GM23338 (cell line): ENCODE results near the gene LYST. TPM values are rescaled to one million over a fixed set of nuclear protein-coding genes. Genes with fewer than 3 reads are reported as not detected.

Source experiments
- ATAC-seq: fragments of 200-7000 bp; cut with Tn5 transposase; 3 replicates; pipeline ENCODE4 v1.9.1; 2020
- DNase-seq: peaks from one replicate; pipeline ENCODE4 v3.0.0-alpha.2; 2015; ENCODE audit warnings: low spot score
- H2AFZ ChIP-seq: fragments of 200-600 bp; sonication (generic); 2 replicates; pipeline ENCODE4 v1.8.0; 2016; ENCODE audit warnings: antibody characterized with exemption, mild to moderate bottlenecking, moderate library complexity
- H3F3A ChIP-seq: fragments of 200-600 bp; sonication (generic); replicated peaks from 2 replicates; pipeline ENCODE4 v1.8.0; 2017; ENCODE audit warnings: antibody characterized with exemption, mixed run types, low read depth
- H3K27ac ChIP-seq: fragments of 200-600 bp; sonication (generic); 2 replicates; pipeline ENCODE4 v1.6.1; 2016; ENCODE audit warnings: low read depth
- H3K27me3 ChIP-seq: fragments of 200-600 bp; sonication (generic); 2 replicates; pipeline ENCODE4 v1.8.0; 2016; ENCODE audit warnings: mild to moderate bottlenecking, mixed run types, moderate library complexity; ENCODE audit not compliant: insufficient read depth
- H3K36me3 ChIP-seq: fragments of 200-600 bp; sonication (generic); 2 replicates; pipeline ENCODE4 v1.8.0; 2016; ENCODE audit warnings: mild to moderate bottlenecking; ENCODE audit not compliant: insufficient read depth
- H3K4me1 ChIP-seq: fragments of 200-600 bp; sonication (generic); 2 replicates; pipeline ENCODE4 v1.8.0; 2016; ENCODE audit warnings: mild to moderate bottlenecking, moderate library complexity; ENCODE audit not compliant: insufficient read depth
- H3K4me2 ChIP-seq: fragments of 200-600 bp; sonication (generic); 2 replicates; pipeline ENCODE4 v1.7.1; 2017; ENCODE audit warnings: mixed run types
- H3K4me3 ChIP-seq: fragments of 200-600 bp; sonication (generic); 2 replicates; pipeline ENCODE4 v1.6.1; 2016; ENCODE audit warnings: mixed run types
- H3K79me2 ChIP-seq: fragments of 200-600 bp; sonication (generic); replicated peaks from 2 replicates; pipeline ENCODE4 v1.8.0; 2017; ENCODE audit warnings: mild to moderate bottlenecking; ENCODE audit not compliant: insufficient read depth
- H3K9me2 ChIP-seq: fragments of 200-600 bp; sonication (generic); 2 replicates; pipeline ENCODE4 v1.8.0; 2017; ENCODE audit not compliant: insufficient read depth
- H4K20me1 ChIP-seq: fragments of 200-600 bp; sonication (generic); replicated peaks from 2 replicates; pipeline ENCODE4 v1.8.0; 2017; ENCODE audit warnings: mild to moderate bottlenecking; ENCODE audit not compliant: insufficient read depth
- H3K27ac Mint-ChIP-seq: 2 replicates; pipeline ENCODE4 v1.8.0; 2020; ENCODE audit warnings: inconsistent platforms, mild to moderate bottlenecking, moderate library complexity, mixed read lengths
- H3K27me3 Mint-ChIP-seq: 3 replicates; pipeline ENCODE4 v1.8.0; 2022; ENCODE audit warnings: low read depth, mild to moderate bottlenecking, moderate library complexity, mixed read lengths, inconsistent platforms; ENCODE audit not compliant: insufficient read depth, poor library complexity
- H3K36me3 Mint-ChIP-seq: 3 replicates; pipeline ENCODE4 v1.8.0; 2021; ENCODE audit warnings: low read depth, mild to moderate bottlenecking, inconsistent platforms, moderate library complexity, mixed read lengths
- H3K4me1 Mint-ChIP-seq: 3 replicates; pipeline ENCODE4 v1.8.0; 2020; ENCODE audit warnings: mild to moderate bottlenecking, inconsistent platforms, mixed read lengths
- H3K4me3 Mint-ChIP-seq: 3 replicates; pipeline ENCODE4 v1.8.0; 2021; ENCODE audit warnings: moderate library complexity, mild to moderate bottlenecking, inconsistent platforms, mixed read lengths
- H3K9me3 Mint-ChIP-seq: 3 replicates; pipeline ENCODE4 v1.8.0; 2020; ENCODE audit warnings: moderate library complexity, mild to moderate bottlenecking, inconsistent platforms, mixed read lengths
- CTCF ChIP-seq, 2 experiments: fragments of 200-600 bp in 1 of 2; sonication (generic) in 1 of 2; conservative IDR thresholded peaks; 2 replicates each; pipeline versions ENCODE4 v1.5.1 to v1.6.1; 2016 to 2017; ENCODE audit warnings: antibody characterized with exemption in 2 of 2, low read depth in 2 of 2, mild to moderate bottlenecking in 2 of 2, moderate library complexity in 1 of 2
- EZH2 ChIP-seq: fragments of 200-600 bp; sonication (generic); IDR thresholded peaks from one replicate; pipeline ENCODE4 v1.8.0; 2017; ENCODE audit warnings: antibody characterized with exemption, mild to moderate bottlenecking, low read depth; ENCODE audit not compliant: unreplicated experiment
- EZH2phosphoT487 ChIP-seq: fragments of 200-600 bp; sonication (generic); IDR thresholded peaks from one replicate; pipeline ENCODE4 v1.8.1; 2018; ENCODE audit warnings: antibody characterized with exemption; ENCODE audit not compliant: unreplicated experiment
- POLR2AphosphoS5 ChIP-seq: IDR thresholded peaks from 2 replicates; pipeline ENCODE4 v1.6.1; 2016; ENCODE audit warnings: antibody characterized with exemption, low read depth
- STAT1 ChIP-seq: IDR thresholded peaks from one replicate; pipeline ENCODE4 v1.6.1; 2016; ENCODE audit warnings: antibody characterized with exemption; ENCODE audit not compliant: unreplicated experiment
- ZNF331 ChIP-seq: fragments of 250-450 bp; sonication (Bioruptor Pico); IDR thresholded peaks from 2 replicates; pipeline ENCODE4 v1.5.0; 2020; ENCODE audit warnings: low read depth, mild to moderate bottlenecking, moderate library complexity
- ZNF462 ChIP-seq: fragments of 250-450 bp; sonication (Bioruptor Pico); IDR thresholded peaks from 2 replicates; pipeline ENCODE4 v1.5.0; 2020; ENCODE audit warnings: mild to moderate bottlenecking, moderate library complexity
- polyA plus RNA-seq: library from polyadenylated mRNA; unstranded; fragments of >200 nt; fragmentation: Nextera tagmentation; extraction: Ambion mirVana; gene quantifications from 2 replicates; pipeline ENCODE4 v1.2.1, GENCODE V29; 2016
- total RNA-seq: library from RNA; depleted of rRNA; stranded (reverse); fragments of >200 nt; shearing (Covaris generic); gene quantifications from 2 replicates; pipeline ENCODE4 v1.2.3, GENCODE V29; 2014

The LYST gene
- total and polyA plus RNA-seq, 2 experiments from 2014 or later: 0.21 to 1.0 TPM

- no peak for TF ChIP-seq ZNF462
Measured at GRCh38 chr1:235822685-235823084, 44.0 kb downstream of the LYST start (continued).

GRCh38 chr1:235821361-235821981 is 45.2 kb downstream of the LYST start:
- no peak for TF ChIP-seq ZNF331 (CRISPR knock-in tag)
- no peak for TF ChIP-seq ZNF462
- no peak for TF ChIP-seq POLR2AphosphoS5
- TF ChIP-seq STAT1: no peak
- no peak for TF ChIP-seq EZH2
- TF ChIP-seq EZH2phosphoT487: no peak
- 0 out of 4 replicates have a peak, but pooled peaks of 1 of the 2 experiments have one; percentile 7 for TF ChIP-seq CTCF (conservative IDR thresholded peaks at IDR 0.05; ENCODE audit: low read depth in 2 of 2)
- no peak overlapping the region for H3K4me3 Mint-ChIP-seq
- no peaks in the 10 kb centered on the region for H3K9me2 ChIP-seq
- no peak overlapping the region for H3K27ac Mint-ChIP-seq
- H3K9me3 Mint-ChIP-seq: no peaks in the 10 kb centered on the region
- ATAC-seq: no peak
- DNase-seq: no peak
- peaks cover 3% of the 10 kb centered on the region for H3K27me3 Mint-ChIP-seq
- no peak overlapping the region for H2AFZ ChIP-seq
- no peak overlapping the region for H3K4me3 ChIP-seq
- no peak overlapping the region for H3K4me2 ChIP-seq
- H3K4me1 Mint-ChIP-seq: no peaks in the 10 kb centered on the region
- H3K79me2 ChIP-seq: no peaks in the 10 kb centered on the region
- H3F3A ChIP-seq: no peaks in the 10 kb centered on the region
- no peaks in the 10 kb centered on the region for H3K36me3 Mint-ChIP-seq
- no peak overlapping the region for H3K27ac ChIP-seq
- H3K4me1 ChIP-seq: no peaks in the 10 kb centered on the region
- H3K36me3 ChIP-seq: no peaks in the 10 kb centered on the region
- no peaks in the 10 kb centered on the region for H4K20me1 ChIP-seq
- no peaks in the 10 kb centered on the region for H3K27me3 ChIP-seq
